VCaP (cell line): ENCODE data around the gene SERINC5.
"Not testable (repeated sequence)": the region's sequence is repeated elsewhere in the genome, so short reads cannot be mapped to it uniquely, and the experiment has no call there.

ENCODE experiments used
- H3K27ac ChIP-seq: fragments of 450-650 bp; 2 replicates; pipeline ENCODE4 v1.5.1; 2017
- TF ChIP-seq, protein P1 (sequence below): fragments of 450-650 bp; conservative IDR thresholded peaks from 2 replicates; pipeline ENCODE4 v1.5.1; 2017; ENCODE audit warnings: mild to moderate bottlenecking, moderate library complexity

The SERINC5 gene

GRCh38 chr5:80103371-80103770 lies 152.5 kb downstream of the SERINC5 start:
- TF ChIP-seq, protein P1, sequence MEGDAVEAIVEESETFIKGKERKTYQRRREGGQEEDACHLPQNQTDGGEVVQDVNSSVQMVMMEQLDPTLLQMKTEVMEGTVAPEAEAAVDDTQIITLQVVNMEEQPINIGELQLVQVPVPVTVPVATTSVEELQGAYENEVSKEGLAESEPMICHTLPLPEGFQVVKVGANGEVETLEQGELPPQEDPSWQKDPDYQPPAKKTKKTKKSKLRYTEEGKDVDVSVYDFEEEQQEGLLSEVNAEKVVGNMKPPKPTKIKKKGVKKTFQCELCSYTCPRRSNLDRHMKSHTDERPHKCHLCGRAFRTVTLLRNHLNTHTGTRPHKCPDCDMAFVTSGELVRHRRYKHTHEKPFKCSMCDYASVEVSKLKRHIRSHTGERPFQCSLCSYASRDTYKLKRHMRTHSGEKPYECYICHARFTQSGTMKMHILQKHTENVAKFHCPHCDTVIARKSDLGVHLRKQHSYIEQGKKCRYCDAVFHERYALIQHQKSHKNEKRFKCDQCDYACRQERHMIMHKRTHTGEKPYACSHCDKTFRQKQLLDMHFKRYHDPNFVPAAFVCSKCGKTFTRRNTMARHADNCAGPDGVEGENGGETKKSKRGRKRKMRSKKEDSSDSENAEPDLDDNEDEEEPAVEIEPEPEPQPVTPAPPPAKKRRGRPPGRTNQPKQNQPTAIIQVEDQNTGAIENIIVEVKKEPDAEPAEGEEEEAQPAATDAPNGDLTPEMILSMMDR: no peak
- H3K27ac ChIP-seq: no peak overlapping the region

GRCh38 chr5:80101993-80102392 lies 153.9 kb downstream of the SERINC5 start:
- H3K27ac ChIP-seq: no peak overlapping the region
- TF ChIP-seq, protein P1: no peak

DNA sequence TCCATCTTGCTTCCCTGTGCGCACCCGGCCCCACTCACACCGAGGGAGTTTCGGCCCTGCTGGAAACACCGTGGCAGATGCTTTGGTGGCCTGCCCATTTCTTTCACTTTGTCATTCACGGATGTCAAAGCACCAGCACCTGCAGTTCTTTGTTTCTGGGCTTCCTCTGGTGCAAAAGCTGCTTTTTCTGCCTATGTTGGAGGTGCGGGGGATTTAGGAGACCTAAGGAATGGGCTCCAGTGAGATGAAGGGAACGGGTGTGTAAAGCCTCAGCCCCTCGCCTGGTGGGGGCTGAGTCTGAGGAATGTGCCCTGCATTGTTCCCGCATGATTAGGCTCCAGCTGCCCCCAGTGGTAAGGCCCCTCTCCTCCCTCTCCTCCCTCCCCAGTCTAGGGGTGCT lies 158.4 kb downstream of the SERINC5 start:
- TF ChIP-seq, protein P1: no peak
- no peak overlapping the region for H3K27ac ChIP-seq

- H3K27ac ChIP-seq: no peak overlapping the region
These were observed 161.6 kb downstream of the SERINC5 start for GRCh38 chr5:80094236-80094738.

GRCh38 chr5:80093796-80094195 lies 162.1 kb downstream of the SERINC5 start:
- TF ChIP-seq, protein P1: no peak
- H3K27ac ChIP-seq: no peak overlapping the region

More at GRCh38 chr5:80094236-80094738, 161.6 kb downstream of the SERINC5 start:
- TF ChIP-seq, protein P1: no peak

DNA sequence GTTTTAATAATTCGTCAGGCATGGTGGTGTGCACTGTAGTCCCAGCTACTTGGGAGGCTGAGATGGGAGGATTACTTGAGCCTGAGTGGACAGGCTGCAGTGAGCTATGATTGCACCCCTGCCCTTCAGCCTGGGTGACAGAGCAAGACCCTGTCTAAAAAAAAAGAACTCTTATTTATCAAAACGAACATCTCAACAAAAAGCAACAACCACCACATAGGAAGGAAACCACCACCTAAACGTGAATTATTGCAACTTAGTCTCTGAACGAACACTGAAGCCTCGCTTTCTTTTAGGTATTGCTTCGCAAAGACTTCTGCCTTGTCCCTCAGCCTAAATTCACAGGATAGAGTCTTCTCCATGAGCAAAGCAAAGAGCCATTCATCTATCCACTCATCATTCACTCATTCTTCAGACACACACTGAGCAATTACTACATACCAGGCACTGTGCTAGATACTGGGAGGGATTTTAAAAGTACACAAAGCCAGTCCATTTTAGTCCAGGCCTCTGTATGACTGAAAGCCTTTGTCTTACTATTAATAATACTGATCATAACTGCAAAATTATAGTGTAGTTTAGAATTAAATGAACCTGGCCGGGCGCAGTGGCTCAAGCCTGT lies 163.3 kb downstream of the SERINC5 start:
- no peak overlapping the region for H3K27ac ChIP-seq
- TF ChIP-seq, protein P1: no peak

DNA sequence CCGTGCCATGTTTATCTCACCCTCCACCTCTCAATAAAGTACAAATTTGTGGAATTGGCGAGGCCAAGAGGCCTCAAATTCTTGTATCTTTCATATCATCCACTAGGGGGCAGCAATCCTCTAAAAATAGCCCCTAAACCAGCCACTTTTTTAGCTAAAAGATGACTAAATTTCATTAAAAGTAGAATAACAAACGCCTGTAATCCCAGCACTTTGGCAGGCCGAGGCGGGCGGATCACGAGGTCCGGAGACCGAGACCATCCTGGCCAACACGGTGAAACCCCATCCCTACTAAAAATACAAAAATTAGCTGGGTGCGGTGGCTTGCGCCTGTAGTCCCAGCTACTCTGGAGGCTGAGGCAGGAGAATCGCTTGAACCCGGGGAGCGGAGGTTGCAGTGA lies 164.1 kb downstream of the SERINC5 start:
- TF ChIP-seq, protein P1: peak; percentile 59
- not testable (repeated sequence) for H3K27ac ChIP-seq
